CD4-positive, alpha-beta T cell treated with Interleukin-6 for 4 hours (primary cell): ENCODE data around the gene MAMDC4.
"Not testable (repeated sequence)": the region's sequence is repeated elsewhere in the genome, so short reads cannot be mapped to it uniquely, and the experiment has no call there.

Experiments
- DNase-seq: peaks from one replicate; pipeline ENCODE4 v3.0.0-alpha.2; 2020; ENCODE audit warnings: mixed read lengths

Gene MAMDC4

GRCh38 chr9:136862849-136863622 is 10.9 kb downstream of the MAMDC4 start:
- no peak for DNase-seq

- DNase-seq: no peak
Observed at GRCh38 chr9:136863623-136864273, 11.6 kb downstream of the MAMDC4 start.

- DNase-seq: no peak
Observed at GRCh38 chr9:136865041-136865767, 13.1 kb downstream of the MAMDC4 start.

- DNase-seq: no peak
Observed at GRCh38 chr9:136865768-136866103, 13.6 kb downstream of the MAMDC4 start.

- not testable (repeated sequence) for DNase-seq
Observed at GRCh38 chr9:136866898-136867421, 14.8 kb downstream of the MAMDC4 start.

- DNase-seq: no peak
Observed at GRCh38 chr9:136867480-136867879, 15.3 kb downstream of the MAMDC4 start.

GRCh38 chr9:136867917-136868316 is 15.8 kb downstream of the MAMDC4 start:
- DNase-seq: no peak

GRCh38 chr9:136868644-136869043 is 16.5 kb downstream of the MAMDC4 start:
- no peak for DNase-seq

- not testable (repeated sequence) for DNase-seq
Observed at GRCh38 chr9:136869611-136870010, 17.5 kb downstream of the MAMDC4 start.

GRCh38 chr9:136875155-136875554 is 23.0 kb downstream of the MAMDC4 start:
- no peak for DNase-seq

- DNase-seq: no peak
Observed at GRCh38 chr9:136876476-136876875, 24.3 kb downstream of the MAMDC4 start.

- DNase-seq: no peak
Observed at GRCh38 chr9:136880651-136881050, 28.5 kb downstream of the MAMDC4 start.

- DNase-seq: peak; percentile 62
Observed at GRCh38 chr9:136881691-136882108, 29.6 kb downstream of the MAMDC4 start.

- DNase-seq: peak; percentile 88
Observed at GRCh38 chr9:136882109-136882946, 30.2 kb downstream of the MAMDC4 start.

GRCh38 chr9:136882947-136883283 is 30.8 kb downstream of the MAMDC4 start:
- DNase-seq: not testable (repeated sequence)

- not testable (repeated sequence) for DNase-seq
Observed at GRCh38 chr9:136883670-136884069, 31.5 kb downstream of the MAMDC4 start.

- peak; percentile 97 for DNase-seq
Observed at GRCh38 chr9:136885950-136886578, 33.9 kb downstream of the MAMDC4 start, which contains the start of gene TRAF2. TSS of gene TRAF2 (plus strand) at chr9:136886516. CDS start at chr9:136898741, 12,225 bp downstream.

GRCh38 chr9:136886610-136887597 is 34.8 kb downstream of the MAMDC4 start:
- peak; percentile 49 for DNase-seq

GRCh38 chr9:136888454-136888853 is 36.3 kb downstream of the MAMDC4 start:
- DNase-seq: no peak

- DNase-seq: no peak
Observed at GRCh38 chr9:136889858-136890257, 37.7 kb downstream of the MAMDC4 start.

GRCh38 chr9:136890661-136891060 is 38.5 kb downstream of the MAMDC4 start:
- no peak for DNase-seq
